Spleen (tissue), 11 donors: ENCODE measurements around the gene NDUFS7. TPM values are rescaled to one million over a fixed set of nuclear protein-coding genes. Genes with fewer than 3 reads are reported as not detected.
A peak's percentile ranks its signal among the peaks of the same experiment; 100 is the strongest.

Experiments
- DNase-seq: peaks from one replicate; pipeline ENCODE4 v3.0.0-alpha.2; 2020
- H3K27ac ChIP-seq, 8 donors: fragments of 200-600 bp; sonication (generic) in 7 of 8; 1 replicate in 4 of 8; 2 replicates in 4 of 8; pipeline versions ENCODE4 v1.5.0 to v1.8.0; 2016 to 2021; ENCODE audit warnings: inconsistent platforms in 4 of 8, mild to moderate bottlenecking in 4 of 8, moderate library complexity in 1 of 8
- H3K27me3 ChIP-seq, 7 donors: fragments of 200-600 bp; sonication (generic) in 6 of 7; replicated peaks in 1 of 7; 1 replicate in 4 of 7; 2 replicates in 3 of 7; pipeline versions ENCODE4 v1.5.0 to v1.8.0; 2016 to 2021; ENCODE audit warnings: inconsistent platforms in 3 of 7, mild to moderate bottlenecking in 1 of 7
- H3K36me3 ChIP-seq, 6 donors: fragments of 200-600 bp; sonication (generic) in 5 of 6; 1 replicate in 4 of 6; 2 replicates in 2 of 6; pipeline versions ENCODE4 v1.5.0 to v1.8.0; 2016 to 2021; ENCODE audit warnings: inconsistent platforms in 2 of 6
- H3K4me1 ChIP-seq, 6 donors: fragments of 200-600 bp; sonication (generic) in 5 of 6; 1 replicate in 3 of 6; 2 replicates in 3 of 6; pipeline versions ENCODE4 v1.5.0 to v1.8.0; 2016 to 2021; ENCODE audit warnings: inconsistent platforms in 3 of 6
- H3K4me3 ChIP-seq, 8 donors: fragments of 200-600 bp; sonication (generic) in 7 of 8; 1 replicate in 4 of 8; 2 replicates in 4 of 8; pipeline versions ENCODE4 v1.5.0 to v1.8.0; 2016 to 2021; ENCODE audit warnings: inconsistent platforms in 4 of 8, mild to moderate bottlenecking in 4 of 8, moderate library complexity in 2 of 8
- H3K9me3 ChIP-seq, 8 donors: fragments of 200-600 bp; sonication (generic) in 7 of 8; 1 replicate in 4 of 8; 2 replicates in 4 of 8; pipeline versions ENCODE4 v1.5.0 to v1.8.0; 2016 to 2021; ENCODE audit warnings: inconsistent platforms in 4 of 8
- CTCF ChIP-seq, 11 experiments: fragments of 200-600 bp in 7 of 11; fragments of 450-650 bp in 4 of 11; sonication (generic) in 4 of 11; IDR thresholded peaks in 8 of 11; conservative IDR thresholded peaks in 3 of 11; 1 replicate in 7 of 11; 2 replicates in 4 of 11; pipeline versions ENCODE4 v1.4.0 to v1.8.0; 2016 to 2021; ENCODE audit warnings: antibody characterized with exemption in 11 of 11, inconsistent platforms in 4 of 11, mild to moderate bottlenecking in 1 of 11
- POLR2A ChIP-seq, 3 donors: fragments of 450-650 bp; IDR thresholded peaks; one replicate each; pipeline ENCODE4 v1.5.1; 2017; ENCODE audit warnings: antibody characterized with exemption in 3 of 3, mild to moderate bottlenecking in 1 of 3
- POLR2AphosphoS5 ChIP-seq, 3 donors: sonication (generic); formaldehyde crosslinking; IDR thresholded peaks; one replicate each; pipeline ENCODE4 v1.5.1; 2017; ENCODE audit warnings: antibody characterized with exemption in 3 of 3
- WGBS, 5 donors: extraction: QIAGEN DNeasy Blood & Tissue Kit in 3 of 5; methylation state at CpG; one replicate each; pipeline versions ENCODE4 v1.1.5 to v1.1.7; 2013 to 2018; 5-methylcytosine and 5-hydroxymethylcytosine counted together
- intact Hi-C: fragments of 100-400 bp; cut with DNase I; formaldehyde crosslinking; loops from one replicate; pipeline ENCODE4 v1.15.0; 2023; ENCODE audit warnings: low total_unique reads
- polyA plus RNA-seq, 3 donors: library from polyadenylated mRNA; stranded (reverse); fragments of 200-250 nt; gene quantifications; one replicate each; pipeline ENCODE4 v1.2.1, GENCODE V29; 2013
- total RNA-seq, 7 donors: library from RNA; depleted of rRNA in 3 of 7; stranded (reverse); fragments of >200 nt in 3 of 7; fragmentation: NEBNext Ultra II Directional in 4 of 7; extraction: Animal tissue kit (Norgen Biotek cat#: 25700) in 4 of 7; gene quantifications; one replicate each; pipeline versions ENCODE4 v1.1.0 to v1.2.1, GENCODE V29; 2016 to 2021
- donor health status: healthy with polysubstance abuse.
- donor health status: DM: no; HTN: no; CAD: no; lungs with moderate emphysema.
- donor health status: DM: no; HTN: no; CAD: no.
- donor health status: Bipolar disorder and iron deficiency.
- donor health status: healthy.
- donor health status: DM: no; HTN: no; CAD: no.
- donor health status: DM: yes; HTN: yes; CAD: no.

NDUFS7 gene
- total and polyA plus RNA-seq, 10 donors: 64.0 to 133 (median 81.6) TPM

DNA sequence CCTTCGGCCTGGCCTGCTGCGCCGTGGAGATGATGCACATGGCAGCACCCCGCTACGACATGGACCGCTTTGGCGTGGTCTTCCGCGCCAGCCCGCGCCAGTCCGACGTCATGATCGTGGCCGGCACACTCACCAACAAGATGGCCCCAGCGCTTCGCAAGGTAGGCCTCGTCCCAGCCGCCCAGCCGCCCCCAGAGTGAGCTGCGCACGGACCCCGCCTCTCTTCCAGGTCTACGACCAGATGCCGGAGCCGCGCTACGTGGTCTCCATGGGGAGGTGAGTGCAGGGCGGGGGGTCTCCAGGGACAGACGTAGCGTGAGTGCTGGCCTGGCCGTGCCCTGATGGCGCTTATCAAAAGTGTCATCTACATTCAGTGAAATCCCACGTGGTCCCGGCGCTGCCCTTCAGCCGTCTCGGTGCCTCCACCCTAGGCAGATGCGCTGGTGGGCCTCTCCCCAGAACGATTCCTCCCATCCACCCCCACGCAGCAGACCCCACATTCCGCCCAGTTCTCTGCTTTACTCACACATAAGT lies 7.2 kb downstream of the NDUFS7 start:
- DNase-seq: no peak
- no peaks in the 10 kb centered on the region for H3K9me3 ChIP-seq
- 94 to 97% (median 95%) methylated on average over 34 to 42 of the region's 42 CpGs for WGBS, 5 donors
- peaks cover 0 to 99% (median 68%) of the 10 kb centered on the region in 6 donors for H3K36me3 ChIP-seq
- no peak for TF ChIP-seq POLR2A (IDR thresholded peaks at IDR 0.05)
- TF ChIP-seq CTCF (IDR thresholded peaks at IDR 0.05 in 8 of 11, conservative IDR thresholded peaks at IDR 0.05 in 3 of 11): no peak
- TF ChIP-seq POLR2AphosphoS5 (IDR thresholded peaks at IDR 0.05): no peak
- no peak overlapping the region for H3K4me3 ChIP-seq
- peaks cover 0 to 26% (median 10%) of the 10 kb centered on the region in 6 donors for H3K4me1 ChIP-seq
- H3K27ac ChIP-seq: no peak overlapping the region
- H3K27me3 ChIP-seq: no peaks in the 10 kb centered on the region
- intact Hi-C loops: no loop called here

DNA sequence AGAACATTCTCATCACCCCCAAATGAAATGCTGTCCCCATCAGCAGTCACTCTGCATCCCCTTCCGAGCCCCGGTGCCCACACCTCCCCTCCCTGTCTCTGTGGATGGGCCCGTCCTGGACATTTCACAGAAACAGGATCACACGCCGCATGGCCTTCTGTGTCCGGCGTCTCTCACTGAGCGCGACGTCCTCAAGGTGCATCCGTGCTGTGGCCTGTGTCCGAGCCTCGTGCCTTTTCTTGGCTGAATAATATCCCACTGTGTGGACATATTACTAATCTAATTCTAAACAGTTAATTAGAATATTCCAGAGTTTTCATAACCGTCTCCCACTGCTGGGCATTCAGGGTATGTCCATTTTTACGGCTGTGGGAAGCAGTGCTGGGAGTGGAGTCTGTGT lies 8.7 kb downstream of the NDUFS7 start:
- no peak overlapping the region for H3K27ac ChIP-seq
- H3K9me3 ChIP-seq: no peaks in the 10 kb centered on the region
- DNase-seq: no peak
- no peak overlapping the region for H3K4me3 ChIP-seq
- WGBS, 5 donors: 95 to 97% (median 95%) methylated on average over 15 of the region's 15 CpGs
- intact Hi-C loops: no loop called here
- peaks cover 0 to 25% (median 6%) of the 10 kb centered on the region in 6 donors for H3K4me1 ChIP-seq
- TF ChIP-seq CTCF (IDR thresholded peaks at IDR 0.05 in 8 of 11, conservative IDR thresholded peaks at IDR 0.05 in 3 of 11) (no peak), POLR2AphosphoS5 (IDR thresholded peaks at IDR 0.05) (no peak), POLR2A (IDR thresholded peaks at IDR 0.05) (no peak)
- peaks cover 0 to 89% (median 68%) of the 10 kb centered on the region in 6 donors for H3K36me3 ChIP-seq
- H3K27me3 ChIP-seq: no peaks in the 10 kb centered on the region

GRCh38 chr19:1392939-1393530 lies 9.3 kb downstream of the NDUFS7 start:
- DNase-seq: no peak
- WGBS, 5 donors: 86 to 97% (median 96%) methylated on average over 10 to 37 of the region's 37 CpGs
- TF ChIP-seq POLR2A (IDR thresholded peaks at IDR 0.05) (no peak), POLR2AphosphoS5 (IDR thresholded peaks at IDR 0.05) (peak in 1 of 3 donors; percentile 34)
- no peaks in the 10 kb centered on the region for H3K9me3 ChIP-seq
- H3K27me3 ChIP-seq: no peaks in the 10 kb centered on the region
- H3K36me3 ChIP-seq: peaks cover 0 to 83% (median 66%) of the 10 kb centered on the region in 6 donors
- H3K4me3 ChIP-seq: no peak overlapping the region
- intact Hi-C loops: no loop called here
- H3K27ac ChIP-seq: no peak overlapping the region
- peaks cover 0 to 21% (median 5%) of the 10 kb centered on the region in 6 donors for H3K4me1 ChIP-seq

DNA sequence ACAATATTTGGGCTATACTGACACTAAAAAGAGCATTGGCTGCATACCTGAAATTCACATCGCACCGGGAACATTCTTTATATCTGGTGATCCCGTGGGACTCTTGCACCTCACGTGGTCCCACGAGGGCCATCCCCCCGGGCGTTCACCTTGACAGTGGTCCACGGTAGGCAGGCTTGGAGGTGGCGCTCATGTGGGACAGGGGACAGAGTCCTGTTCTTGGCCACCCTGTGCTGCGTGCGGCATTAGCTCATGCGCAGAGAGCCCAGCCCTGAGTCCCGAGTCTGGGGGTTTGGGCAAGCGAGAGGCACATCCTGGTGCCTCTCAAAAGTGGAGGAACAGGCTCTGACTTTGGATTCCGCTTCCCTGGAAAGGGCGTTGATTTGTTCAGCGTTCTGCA lies 10.1 kb downstream of the NDUFS7 start:
- DNase-seq: no peak
- no peak for TF ChIP-seq POLR2AphosphoS5 (IDR thresholded peaks at IDR 0.05)
- no peak for TF ChIP-seq CTCF (IDR thresholded peaks at IDR 0.05 in 8 of 11, conservative IDR thresholded peaks at IDR 0.05 in 3 of 11)
- TF ChIP-seq POLR2A (IDR thresholded peaks at IDR 0.05): no peak
- intact Hi-C loops: no loop called here
- Histone ChIP-seq H3K4me3 (no peak overlapping the region), H3K36me3 (peaks cover 0 to 75% (median 58%) of the 10 kb centered on the region in 6 donors), H3K27me3 (no peaks in the 10 kb centered on the region), H3K9me3 (no peaks in the 10 kb centered on the region), H3K27ac (no peak overlapping the region), H3K4me1 (peaks cover 0 to 18% (median 5%) of the 10 kb centered on the region in 6 donors)
- WGBS, 5 donors: 91 to 95% (median 94%) methylated on average over 7 to 17 of the region's 17 CpGs
